Esophagus squamous epithelium (tissue), 5 donors: ENCODE results near the gene HES7. TPM values are rescaled to one million over a fixed set of nuclear protein-coding genes. Genes with fewer than 3 reads are reported as not detected.

Source experiments
- DNase-seq: peaks from one replicate; lab custom pipeline; 2025; lab: John Stamatoyannopoulos, UW
- H3K27ac ChIP-seq, 4 donors: fragments of 200-600 bp; sonication (generic); one replicate each; pipeline ENCODE4 v1.5.1; 2016 to 2019; ENCODE audit warnings: mild to moderate bottlenecking in 1 of 4
- H3K27me3 ChIP-seq, 4 donors: fragments of 200-600 bp; sonication (generic); 1 replicate in 3 of 4; 2 replicates in 1 of 4; pipeline versions ENCODE4 v1.5.1 to v1.6.0; 2017 to 2021; ENCODE audit warnings: antibody characterized with exemption in 1 of 4
- H3K36me3 ChIP-seq, 3 donors: fragments of 200-600 bp; sonication (generic); one replicate each; pipeline ENCODE4 v1.5.1; 2016 to 2019
- H3K4me1 ChIP-seq, 3 donors: fragments of 200-600 bp; sonication (generic); one replicate each; pipeline ENCODE4 v1.5.1; 2017 to 2019
- H3K4me3 ChIP-seq, 4 donors: fragments of 200-600 bp; sonication (generic); 1 replicate in 3 of 4; 2 replicates in 1 of 4; pipeline ENCODE4 v1.5.1; 2016 to 2019; ENCODE audit warnings: mild to moderate bottlenecking in 2 of 4, moderate library complexity in 1 of 4
- H3K9me3 ChIP-seq, 3 donors: fragments of 200-600 bp; sonication (generic); one replicate each; pipeline ENCODE4 v1.5.1; 2016 to 2019
- CTCF ChIP-seq, 6 experiments: fragments of 450-650 bp in 4 of 6; fragments of 200-600 bp in 2 of 6; sonication (generic) in 2 of 6; IDR thresholded peaks; one replicate each; pipeline ENCODE4 v1.5.1; 2016 to 2019; ENCODE audit warnings: antibody characterized with exemption in 6 of 6, mild to moderate bottlenecking in 4 of 6, moderate library complexity in 4 of 6
- POLR2A ChIP-seq, 4 donors: fragments of 450-650 bp; IDR thresholded peaks; one replicate each; pipeline ENCODE4 v1.6.1; 2017; ENCODE audit warnings: antibody characterized with exemption in 4 of 4, mild to moderate bottlenecking in 4 of 4, moderate library complexity in 3 of 4
- WGBS, 2 donors: methylation state at CpG; one replicate each; pipeline ENCODE4 v1.1.5; 2018; 5-methylcytosine and 5-hydroxymethylcytosine counted together
- intact Hi-C: fragments of 100-400 bp; cut with DNase I; formaldehyde crosslinking; loops from one replicate; pipeline ENCODE4 v1.15.0; 2022
- total RNA-seq, 4 donors: library from RNA; depleted of rRNA; stranded (reverse); fragments of >200 nt; gene quantifications; one replicate each; pipeline ENCODE4 v1.1.0, GENCODE V29; 2016
- donor health status: DM: yes; HTN: yes; CAD: no.

HES7 gene
- total RNA-seq, 4 donors from 2014 or later = not detected

GRCh38 chr17:8141045-8141444 lies 17.1 kb upstream of the HES7 start:
- intact Hi-C loops = no loop called here
- no peak overlapping the region for H3K4me3 ChIP-seq
- peaks cover 60 to 67% (median 65%) of the 10 kb centered on the region in 3 donors for H3K36me3 ChIP-seq
- no peaks in the 10 kb centered on the region for H3K9me3 ChIP-seq
- WGBS, 2 donors = 94 to 100% methylated on average over 1 to 2 of the region's 7 CpGs
- peaks cover 7 to 73% (median 23%) of the 10 kb centered on the region in 3 donors for H3K4me1 ChIP-seq
- TF ChIP-seq POLR2A (IDR thresholded peaks at IDR 0.05) = no peak
- no peak for TF ChIP-seq CTCF (IDR thresholded peaks at IDR 0.05)
- H3K27me3 ChIP-seq = no peaks in the 10 kb centered on the region
- peak overlapping the region in 3 of 4 donors; percentile 92 to 94 (median 94) for H3K27ac ChIP-seq
- DNase-seq = no peak

DNA sequence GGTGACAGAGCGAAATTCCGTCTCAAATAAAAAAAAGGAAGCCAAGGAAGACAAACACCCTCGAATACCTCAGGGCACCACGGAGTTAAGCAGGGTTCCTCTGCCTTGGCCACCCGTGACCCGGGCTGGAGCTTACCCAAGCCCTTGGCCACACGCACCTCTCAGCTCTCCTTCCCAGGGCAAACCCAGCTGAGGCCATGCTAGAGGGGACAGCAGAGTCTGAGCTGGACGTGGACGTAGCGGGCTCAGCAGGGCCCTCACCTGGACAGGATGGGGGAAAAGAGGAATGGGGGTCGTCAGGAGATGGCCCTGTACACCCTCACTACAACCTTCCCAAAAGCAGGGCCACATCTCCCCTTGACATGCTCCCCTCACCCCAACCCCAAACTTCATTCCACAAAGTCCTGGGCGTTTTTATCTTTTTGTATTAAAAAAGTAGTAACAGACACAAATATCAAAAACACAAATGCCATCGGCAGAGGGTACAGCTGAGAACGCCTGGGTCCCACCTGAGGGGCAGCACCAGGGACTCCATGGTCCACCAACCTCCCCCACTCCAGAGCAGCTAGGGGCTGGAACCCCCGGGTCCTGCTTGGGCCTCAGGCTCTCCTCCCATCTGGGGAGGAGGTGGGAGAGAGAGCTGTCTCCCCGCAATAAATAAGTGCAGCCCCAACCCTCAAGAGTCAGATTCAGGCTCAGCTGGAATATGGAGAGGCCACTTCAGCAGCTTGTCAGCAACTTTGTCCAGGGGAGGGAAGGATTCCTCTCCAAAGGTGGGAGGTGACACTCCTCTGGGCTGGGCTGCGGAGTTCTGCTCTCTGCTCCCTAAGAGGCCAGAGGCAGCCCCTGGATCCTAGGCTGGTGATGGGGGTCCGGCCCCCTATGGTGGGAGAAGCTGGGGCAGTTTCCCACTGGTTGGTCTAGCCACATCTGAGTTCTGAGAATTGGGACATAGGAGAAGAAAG lies 16.4 kb upstream of the HES7 start:
- H3K36me3 ChIP-seq = peaks cover 53 to 60% (median 58%) of the 10 kb centered on the region in 3 donors
- intact Hi-C loops = no loop called here
- 73 to 81% methylated on average over 13 to 16 of the region's 18 CpGs for WGBS, 2 donors
- no peak for TF ChIP-seq POLR2A (IDR thresholded peaks at IDR 0.05)
- TF ChIP-seq CTCF (IDR thresholded peaks at IDR 0.05) = no peak
- no peak for DNase-seq
- peaks cover 7 to 67% (median 23%) of the 10 kb centered on the region in 3 donors for H3K4me1 ChIP-seq
- no peaks in the 10 kb centered on the region for H3K9me3 ChIP-seq
- no peaks in the 10 kb centered on the region for H3K27me3 ChIP-seq
- peak overlapping the region; percentile 68 to 94 (median 93) for H3K27ac ChIP-seq
- H3K4me3 ChIP-seq = no peak overlapping the region

GRCh38 chr17:8138672-8139371 lies 14.9 kb upstream of the HES7 start:
- peaks cover 7 to 58% (median 23%) of the 10 kb centered on the region in 3 donors for H3K4me1 ChIP-seq
- no peak for DNase-seq
- TF ChIP-seq POLR2A (IDR thresholded peaks at IDR 0.05) (peak in 3 of 4 donors; percentile 3 to 70 (median 68)), CTCF (IDR thresholded peaks at IDR 0.05) (peak; percentile 77 to 95 (median 89))
- H3K9me3 ChIP-seq = no peaks in the 10 kb centered on the region
- H3K27ac ChIP-seq = peak overlapping the region; percentile 68 to 94 (median 93)
- intact Hi-C loops = no loop called here
- peak overlapping the region in 3 of 4 donors; percentile 2 to 56 (median 35) for H3K4me3 ChIP-seq
- H3K27me3 ChIP-seq = no peaks in the 10 kb centered on the region
- peaks cover 39 to 44% (median 43%) of the 10 kb centered on the region in 3 donors for H3K36me3 ChIP-seq
- 1% methylated on average over 30 to 46 of the region's 46 CpGs for WGBS, 2 donors

GRCh38 chr17:8138374-8138671 lies 14.4 kb upstream of the HES7 start:
- H3K27me3 ChIP-seq = no peaks in the 10 kb centered on the region
- H3K4me3 ChIP-seq = peak overlapping the region in 3 of 4 donors; percentile 2 to 56 (median 35)
- intact Hi-C loops = no loop called here
- peak overlapping the region; percentile 68 to 94 (median 93) for H3K27ac ChIP-seq
- no peak for TF ChIP-seq POLR2A (IDR thresholded peaks at IDR 0.05)
- no peak for TF ChIP-seq CTCF (IDR thresholded peaks at IDR 0.05)
- no peak for DNase-seq
- H3K36me3 ChIP-seq = peaks cover 34 to 39% (median 38%) of the 10 kb centered on the region in 3 donors
- 0 to 1% methylated on average over 7 of the region's 7 CpGs for whole genome bisulfite sequencing, 2 donors
- no peaks in the 10 kb centered on the region for H3K9me3 ChIP-seq
- H3K4me1 ChIP-seq = peaks cover 7 to 58% (median 23%) of the 10 kb centered on the region in 3 donors
